ENCODE measurements around the gene CHST8.
"Not testable (repeated sequence)": the region's sequence is repeated elsewhere in the genome, so short reads cannot be mapped to it uniquely, and the experiment has no call there.

The CHST8 gene

GRCh38 chr19:33649627-33650305 lies 28.0 kb downstream of the CHST8 start:
- Histone ChIP-seq H3K9ac (ENCODE audit: low read length) (no peak overlapping the region), H3K9me3 (ENCODE audit: control insufficient read depth, low read depth, low read length) (no peaks in the 10 kb centered on the region), H3K27me3 (ENCODE audit: control insufficient read depth, insufficient read depth, low read length) (no peaks in the 10 kb centered on the region), H3K36me3 (ENCODE audit: control insufficient read depth, low read depth, low read length) (no peaks in the 10 kb centered on the region), H3K4me1 (ENCODE audit: control insufficient read depth, low read depth, low read length) (peaks cover 12% of the 10 kb centered on the region), H3K27ac (ENCODE audit: low read length) (no peak overlapping the region), H3K4me3 (ENCODE audit: low read length) (no peak overlapping the region)

- no peaks in the 10 kb centered on the region for H3K36me3 ChIP-seq (ENCODE audit: control insufficient read depth, low read depth, low read length)
- no peaks in the 10 kb centered on the region for H3K9me3 ChIP-seq (ENCODE audit: control insufficient read depth, low read depth, low read length)
- no peak overlapping the region for H3K4me3 ChIP-seq (ENCODE audit: low read length)
- no peak overlapping the region for H3K9ac ChIP-seq (ENCODE audit: low read length)
- H3K27ac ChIP-seq (ENCODE audit: low read length) = no peak overlapping the region
- peaks cover 12% of the 10 kb centered on the region for H3K4me1 ChIP-seq (ENCODE audit: control insufficient read depth, low read depth, low read length)
- no peaks in the 10 kb centered on the region for H3K27me3 ChIP-seq (ENCODE audit: control insufficient read depth, insufficient read depth, low read length)
Observed at GRCh38 chr19:33653684-33654083, 31.9 kb downstream of the CHST8 start.

- H3K4me1 ChIP-seq (ENCODE audit: control insufficient read depth, low read depth, low read length) = peaks cover 2% of the 10 kb centered on the region
- H3K27ac ChIP-seq (ENCODE audit: low read length) = no peak overlapping the region
- H3K9ac ChIP-seq (ENCODE audit: low read length) = no peak overlapping the region
- H3K27me3 ChIP-seq (ENCODE audit: control insufficient read depth, insufficient read depth, low read length) = no peaks in the 10 kb centered on the region
- H3K9me3 ChIP-seq (ENCODE audit: control insufficient read depth, low read depth, low read length) = no peaks in the 10 kb centered on the region
- H3K4me3 ChIP-seq (ENCODE audit: low read length) = no peak overlapping the region
- H3K36me3 ChIP-seq (ENCODE audit: control insufficient read depth, low read depth, low read length) = no peaks in the 10 kb centered on the region
Observed at GRCh38 chr19:33654840-33655508, 33.2 kb downstream of the CHST8 start.

- no peak overlapping the region for H3K4me3 ChIP-seq (ENCODE audit: low read length)
- H3K36me3 ChIP-seq (ENCODE audit: control insufficient read depth, low read depth, low read length) = no peaks in the 10 kb centered on the region
- H3K27me3 ChIP-seq (ENCODE audit: control insufficient read depth, insufficient read depth, low read length) = no peaks in the 10 kb centered on the region
- no peak overlapping the region for H3K27ac ChIP-seq (ENCODE audit: low read length)
- no peaks in the 10 kb centered on the region for H3K4me1 ChIP-seq (ENCODE audit: control insufficient read depth, low read depth, low read length)
- no peaks in the 10 kb centered on the region for H3K9me3 ChIP-seq (ENCODE audit: control insufficient read depth, low read depth, low read length)
- H3K9ac ChIP-seq (ENCODE audit: low read length) = no peak overlapping the region
Observed at GRCh38 chr19:33659835-33660234, 38.1 kb downstream of the CHST8 start.

- Histone ChIP-seq H3K9ac (ENCODE audit: low read length) (no peak overlapping the region), H3K9me3 (ENCODE audit: control insufficient read depth, low read depth, low read length) (no peaks in the 10 kb centered on the region), H3K4me3 (ENCODE audit: low read length) (no peak overlapping the region), H3K27me3 (ENCODE audit: control insufficient read depth, insufficient read depth, low read length) (no peaks in the 10 kb centered on the region), H3K36me3 (ENCODE audit: control insufficient read depth, low read depth, low read length) (no peaks in the 10 kb centered on the region), H3K27ac (ENCODE audit: low read length) (no peak overlapping the region), H3K4me1 (ENCODE audit: control insufficient read depth, low read depth, low read length) (no peaks in the 10 kb centered on the region)
Observed at GRCh38 chr19:33660410-33661124, 38.8 kb downstream of the CHST8 start.

- Histone ChIP-seq H3K27me3 (ENCODE audit: control insufficient read depth, insufficient read depth, low read length) (no peaks in the 10 kb centered on the region), H3K4me3 (ENCODE audit: low read length) (no peak overlapping the region), H3K9ac (ENCODE audit: low read length) (no peak overlapping the region), H3K4me1 (ENCODE audit: control insufficient read depth, low read depth, low read length) (no peaks in the 10 kb centered on the region), H3K27ac (ENCODE audit: low read length) (no peak overlapping the region), H3K36me3 (ENCODE audit: control insufficient read depth, low read depth, low read length) (no peaks in the 10 kb centered on the region), H3K9me3 (ENCODE audit: control insufficient read depth, low read depth, low read length) (no peaks in the 10 kb centered on the region)
Observed at GRCh38 chr19:33661336-33661735, 39.6 kb downstream of the CHST8 start.

GRCh38 chr19:33662391-33663092 lies 40.8 kb downstream of the CHST8 start:
- H3K27me3 ChIP-seq (ENCODE audit: control insufficient read depth, insufficient read depth, low read length) = no peaks in the 10 kb centered on the region
- no peak overlapping the region for H3K4me3 ChIP-seq (ENCODE audit: low read length)
- no peaks in the 10 kb centered on the region for H3K4me1 ChIP-seq (ENCODE audit: control insufficient read depth, low read depth, low read length)
- no peak overlapping the region for H3K9ac ChIP-seq (ENCODE audit: low read length)
- H3K9me3 ChIP-seq (ENCODE audit: control insufficient read depth, low read depth, low read length) = no peaks in the 10 kb centered on the region
- no peak overlapping the region for H3K27ac ChIP-seq (ENCODE audit: low read length)
- no peaks in the 10 kb centered on the region for H3K36me3 ChIP-seq (ENCODE audit: control insufficient read depth, low read depth, low read length)

- not testable (repeated sequence) for H3K4me1 ChIP-seq (ENCODE audit: control insufficient read depth, low read depth, low read length); H3K9me3 ChIP-seq (ENCODE audit: control insufficient read depth, low read depth, low read length); H3K9ac ChIP-seq (ENCODE audit: low read length); H3K4me3 ChIP-seq (ENCODE audit: low read length); H3K36me3 ChIP-seq (ENCODE audit: control insufficient read depth, low read depth, low read length); H3K27ac ChIP-seq (ENCODE audit: low read length); H3K27me3 ChIP-seq (ENCODE audit: control insufficient read depth, insufficient read depth, low read length)
Observed at GRCh38 chr19:33663316-33663715, 41.6 kb downstream of the CHST8 start.

GRCh38 chr19:33664744-33665143 lies 43.0 kb downstream of the CHST8 start:
- H3K4me3 ChIP-seq (ENCODE audit: low read length) = no peak overlapping the region
- no peaks in the 10 kb centered on the region for H3K4me1 ChIP-seq (ENCODE audit: control insufficient read depth, low read depth, low read length)
- H3K27me3 ChIP-seq (ENCODE audit: control insufficient read depth, insufficient read depth, low read length) = no peaks in the 10 kb centered on the region
- H3K9me3 ChIP-seq (ENCODE audit: control insufficient read depth, low read depth, low read length) = no peaks in the 10 kb centered on the region
- no peak overlapping the region for H3K27ac ChIP-seq (ENCODE audit: low read length)
- no peaks in the 10 kb centered on the region for H3K36me3 ChIP-seq (ENCODE audit: control insufficient read depth, low read depth, low read length)
- H3K9ac ChIP-seq (ENCODE audit: low read length) = no peak overlapping the region

- no peaks in the 10 kb centered on the region for H3K27me3 ChIP-seq (ENCODE audit: control insufficient read depth, insufficient read depth, low read length)
- no peaks in the 10 kb centered on the region for H3K9me3 ChIP-seq (ENCODE audit: control insufficient read depth, low read depth, low read length)
- no peak overlapping the region for H3K4me3 ChIP-seq (ENCODE audit: low read length)
- no peak overlapping the region for H3K27ac ChIP-seq (ENCODE audit: low read length)
- H3K36me3 ChIP-seq (ENCODE audit: control insufficient read depth, low read depth, low read length) = no peaks in the 10 kb centered on the region
- H3K9ac ChIP-seq (ENCODE audit: low read length) = no peak overlapping the region
- H3K4me1 ChIP-seq (ENCODE audit: control insufficient read depth, low read depth, low read length) = no peaks in the 10 kb centered on the region
Observed at GRCh38 chr19:33665776-33666595, 44.2 kb downstream of the CHST8 start.

- Histone ChIP-seq H3K4me3 (ENCODE audit: low read length) (no peak overlapping the region), H3K9ac (ENCODE audit: low read length) (no peak overlapping the region), H3K4me1 (ENCODE audit: control insufficient read depth, low read depth, low read length) (no peaks in the 10 kb centered on the region), H3K9me3 (ENCODE audit: control insufficient read depth, low read depth, low read length) (no peaks in the 10 kb centered on the region), H3K27ac (ENCODE audit: low read length) (no peak overlapping the region), H3K27me3 (ENCODE audit: control insufficient read depth, insufficient read depth, low read length) (no peaks in the 10 kb centered on the region), H3K36me3 (ENCODE audit: control insufficient read depth, low read depth, low read length) (no peaks in the 10 kb centered on the region)
Observed at GRCh38 chr19:33667141-33667650, 45.4 kb downstream of the CHST8 start.

Data from iPS-18a (cell line).